ENCODE data around the gene PLPPR1. TPM values are rescaled to one million over a fixed set of nuclear protein-coding genes. Genes with fewer than 3 reads are reported as not detected.
"Not testable (repeated sequence)": the region's sequence is repeated elsewhere in the genome, so short reads cannot be mapped to it uniquely, and the experiment has no call there.

PLPPR1 gene
- total and polyA plus RNA-seq, 5 donors, result not detected

GRCh38 chr9:101026824-101027223, 1.7 kb upstream of the PLPPR1 start:
- 29% methylated on average over 4 of the region's 4 CpGs for WGBS
- no peak for DNase-seq
- Histone ChIP-seq H3K4me3 (ENCODE audit: low read length) (no peak overlapping the region), H3K27me3 (ENCODE audit: control insufficient read depth, insufficient read depth) (peaks cover 7% of the 10 kb centered on the region), H3K27ac (ENCODE audit: low read length) (no peak overlapping the region), H3K9me3 (ENCODE audit: control insufficient read depth, low read length) (no peaks in the 10 kb centered on the region), H3K4me1 (ENCODE audit: control insufficient read depth, insufficient read depth, low read length) (peaks cover 3% of the 10 kb centered on the region)
- intact Hi-C loops (cut with DNase I), result no loop called here
- no peak for ATAC-seq

DNA sequence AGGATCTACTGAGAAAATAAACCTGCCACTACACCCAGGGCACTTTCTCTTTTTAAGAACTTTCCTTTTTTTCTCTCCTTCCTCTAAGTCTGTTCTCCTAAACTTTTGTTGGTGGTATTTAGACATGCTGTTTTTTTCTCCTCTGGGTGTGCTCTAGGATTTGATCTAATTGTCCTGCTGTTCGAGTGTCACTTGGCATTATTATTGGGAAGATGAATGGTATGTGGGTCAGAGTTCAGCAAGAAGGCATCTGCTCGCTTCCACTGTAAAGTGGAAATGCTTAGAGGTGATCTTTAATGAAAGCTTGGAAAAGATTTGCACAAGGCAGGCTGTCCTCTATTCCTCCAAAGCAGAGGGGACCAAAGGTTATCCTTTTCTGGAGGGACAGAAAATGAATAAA, 1.3 kb upstream of the PLPPR1 start:
- H3K4me3 ChIP-seq (ENCODE audit: low read length), result no peak overlapping the region
- no peaks in the 10 kb centered on the region for H3K9me3 ChIP-seq (ENCODE audit: control insufficient read depth, low read length)
- H3K27me3 ChIP-seq (ENCODE audit: control insufficient read depth, insufficient read depth), result peaks cover 7% of the 10 kb centered on the region
- intact Hi-C loops (cut with DNase I), result no loop called here
- 33% methylated on average over 2 of the region's 2 CpGs for WGBS
- ATAC-seq, result no peak
- no peak for DNase-seq
- no peak overlapping the region for H3K27ac ChIP-seq (ENCODE audit: low read length)
- H3K4me1 ChIP-seq (ENCODE audit: control insufficient read depth, insufficient read depth, low read length), result peaks cover 3% of the 10 kb centered on the region

DNA sequence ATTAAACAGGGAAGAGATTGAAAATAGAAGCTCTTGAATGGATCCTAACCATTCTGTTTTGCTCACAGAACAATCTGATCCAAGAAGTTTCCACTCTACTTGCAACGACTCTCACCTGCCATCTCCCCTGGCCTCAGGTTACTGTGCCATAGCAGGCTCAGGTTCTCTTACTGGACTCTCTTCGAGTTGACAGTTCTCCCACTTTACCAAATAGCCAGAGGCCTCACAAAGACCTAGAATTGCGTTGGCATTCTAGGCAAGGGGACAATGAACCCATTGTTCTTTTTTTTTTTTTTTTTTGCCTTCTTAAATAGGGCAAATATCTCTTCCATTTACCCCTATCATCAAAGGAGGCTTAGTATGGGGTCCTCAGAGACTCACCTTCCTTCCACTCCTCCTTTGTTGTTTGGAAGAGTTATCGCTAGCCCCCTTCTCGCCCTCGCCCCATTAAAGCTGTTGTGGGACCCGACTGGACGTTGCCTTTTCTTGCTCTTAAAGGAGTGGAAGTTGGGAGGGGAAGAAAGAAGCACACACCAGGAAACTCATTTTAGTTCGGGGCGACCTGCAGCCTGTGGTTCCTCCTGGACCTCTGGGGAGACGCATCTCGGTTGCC, 688 bp upstream of the PLPPR1 start:
- 25% methylated on average over 12 of the region's 12 CpGs for WGBS
- intact Hi-C loops (cut with DNase I), result no loop called here
- Histone ChIP-seq H3K27ac (ENCODE audit: low read length) (no peak overlapping the region), H3K9me3 (ENCODE audit: control insufficient read depth, low read length) (no peaks in the 10 kb centered on the region), H3K4me3 (ENCODE audit: low read length) (peak overlapping the region; percentile 26), H3K4me1 (ENCODE audit: control insufficient read depth, insufficient read depth, low read length) (peaks cover 3% of the 10 kb centered on the region), H3K27me3 (ENCODE audit: control insufficient read depth, insufficient read depth) (peaks cover 3% of the 10 kb centered on the region)
- DNase-seq (no peak), ATAC-seq (no peak)

GRCh38 chr9:101029315-101030085, 973 bp downstream of the PLPPR1 start:
- ATAC-seq (no peak), DNase-seq (peak in 2 of 3 donors; percentile 21 to 29)
- Histone ChIP-seq H3K4me1 (ENCODE audit: control insufficient read depth, insufficient read depth, low read length) (peaks cover 3% of the 10 kb centered on the region), H3K9me3 (ENCODE audit: control insufficient read depth, low read length) (no peaks in the 10 kb centered on the region), H3K27ac (ENCODE audit: low read length) (no peak overlapping the region), H3K4me3 (ENCODE audit: low read length) (peak overlapping the region; percentile 26), H3K27me3 (ENCODE audit: control insufficient read depth, insufficient read depth) (peaks cover 3% of the 10 kb centered on the region)
- 2% methylated on average over 38 of the region's 38 CpGs for WGBS
- intact Hi-C loops (cut with DNase I), result no loop called here

GRCh38 chr9:101030086-101030391, 1.5 kb downstream of the PLPPR1 start:
- H3K27ac ChIP-seq (ENCODE audit: low read length), result no peak overlapping the region
- ATAC-seq (no peak), DNase-seq (no peak)
- no peak overlapping the region for H3K4me3 ChIP-seq (ENCODE audit: low read length)
- intact Hi-C loops (cut with DNase I), result no loop called here
- no peaks in the 10 kb centered on the region for H3K9me3 ChIP-seq (ENCODE audit: control insufficient read depth, low read length)
- 10% methylated on average over 8 of the region's 8 CpGs for WGBS
- H3K4me1 ChIP-seq (ENCODE audit: control insufficient read depth, insufficient read depth, low read length), result peaks cover 3% of the 10 kb centered on the region
- H3K27me3 ChIP-seq (ENCODE audit: control insufficient read depth, insufficient read depth), result peaks cover 3% of the 10 kb centered on the region

GRCh38 chr9:101032426-101032825, 3.9 kb downstream of the PLPPR1 start:
- intact Hi-C loops (cut with DNase I), result no loop called here
- H3K9me3 ChIP-seq (ENCODE audit: control insufficient read depth, low read length), result no peaks in the 10 kb centered on the region
- 59% methylated on average over 1 of the region's 1 CpG for WGBS
- no peak overlapping the region for H3K27ac ChIP-seq (ENCODE audit: low read length)
- DNase-seq (no peak), ATAC-seq (no peak)
- no peak overlapping the region for H3K4me3 ChIP-seq (ENCODE audit: low read length)
- H3K27me3 ChIP-seq (ENCODE audit: control insufficient read depth, insufficient read depth), result peaks cover 3% of the 10 kb centered on the region
- no peaks in the 10 kb centered on the region for H3K4me1 ChIP-seq (ENCODE audit: control insufficient read depth, insufficient read depth, low read length)

GRCh38 chr9:101034222-101034621, 5.7 kb downstream of the PLPPR1 start:
- no peaks in the 10 kb centered on the region for H3K4me1 ChIP-seq (ENCODE audit: control insufficient read depth, insufficient read depth, low read length)
- intact Hi-C loops (cut with DNase I), result no loop called here
- 42% methylated on average over 2 of the region's 2 CpGs for WGBS
- no peak overlapping the region for H3K4me3 ChIP-seq (ENCODE audit: low read length)
- peaks cover 3% of the 10 kb centered on the region for H3K27me3 ChIP-seq (ENCODE audit: control insufficient read depth, insufficient read depth)
- no peaks in the 10 kb centered on the region for H3K9me3 ChIP-seq (ENCODE audit: control insufficient read depth, low read length)
- DNase-seq (no peak), ATAC-seq (no peak)
- H3K27ac ChIP-seq (ENCODE audit: low read length), result no peak overlapping the region

- DNase-seq (no peak), ATAC-seq (no peak)
- Histone ChIP-seq H3K27me3 (ENCODE audit: control insufficient read depth, insufficient read depth) (peaks cover 3% of the 10 kb centered on the region), H3K27ac (ENCODE audit: low read length) (no peak overlapping the region), H3K4me1 (ENCODE audit: control insufficient read depth, insufficient read depth, low read length) (no peaks in the 10 kb centered on the region), H3K4me3 (ENCODE audit: low read length) (no peak overlapping the region), H3K9me3 (ENCODE audit: control insufficient read depth, low read length) (no peaks in the 10 kb centered on the region)
- WGBS, result 53% methylated on average over 4 of the region's 4 CpGs
- intact Hi-C loops (cut with DNase I), result no loop called here
These were observed 6.6 kb downstream of the PLPPR1 start for GRCh38 chr9:101035098-101035497.

- Histone ChIP-seq H3K4me1 (ENCODE audit: control insufficient read depth, insufficient read depth, low read length) (no peaks in the 10 kb centered on the region), H3K4me3 (ENCODE audit: low read length) (no peak overlapping the region), H3K27me3 (ENCODE audit: control insufficient read depth, insufficient read depth) (no peaks in the 10 kb centered on the region), H3K27ac (ENCODE audit: low read length) (no peak overlapping the region), H3K9me3 (ENCODE audit: control insufficient read depth, low read length) (no peaks in the 10 kb centered on the region)
- intact Hi-C loops (cut with DNase I), result no loop called here
- DNase-seq (no peak), ATAC-seq (no peak)
- 53% methylated on average over 3 of the region's 3 CpGs for WGBS
These were observed 8.9 kb downstream of the PLPPR1 start for GRCh38 chr9:101037430-101037829.

DNA sequence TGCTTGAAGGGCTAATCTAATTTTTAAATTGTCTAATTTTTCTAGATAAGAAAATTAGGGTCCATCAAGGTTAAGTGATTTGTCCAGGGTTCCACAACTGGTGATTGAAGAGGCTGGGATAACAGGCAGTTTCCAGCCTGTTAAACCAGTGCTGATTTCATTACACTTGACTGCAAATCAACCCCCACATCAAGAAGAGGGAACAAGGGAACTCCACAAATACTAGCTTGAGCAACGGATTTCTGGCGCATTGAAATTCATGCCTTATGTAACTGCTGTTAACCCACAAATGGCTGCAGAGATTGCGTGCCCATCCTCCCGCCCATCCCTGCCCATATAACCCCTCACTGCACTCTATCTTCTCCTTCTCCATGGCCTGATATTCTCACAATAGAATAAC, 10.0 kb downstream of the PLPPR1 start:
- intact Hi-C loops (cut with DNase I), result no loop called here
- H3K9me3 ChIP-seq (ENCODE audit: control insufficient read depth, low read length), result no peaks in the 10 kb centered on the region
- no peaks in the 10 kb centered on the region for H3K27me3 ChIP-seq (ENCODE audit: control insufficient read depth, insufficient read depth)
- no peak overlapping the region for H3K27ac ChIP-seq (ENCODE audit: low read length)
- H3K4me1 ChIP-seq (ENCODE audit: control insufficient read depth, insufficient read depth, low read length), result no peaks in the 10 kb centered on the region
- 72% methylated on average over 4 of the region's 4 CpGs for WGBS
- ATAC-seq, result no peak
- DNase-seq, result no peak
- H3K4me3 ChIP-seq (ENCODE audit: low read length), result no peak overlapping the region

- H3K9me3 ChIP-seq (ENCODE audit: control insufficient read depth, low read length); H3K27me3 ChIP-seq (ENCODE audit: control insufficient read depth, insufficient read depth); ATAC-seq; DNase-seq; H3K27ac ChIP-seq (ENCODE audit: low read length); H3K4me1 ChIP-seq (ENCODE audit: control insufficient read depth, insufficient read depth, low read length); intact Hi-C loops (cut with DNase I); H3K4me3 ChIP-seq (ENCODE audit: low read length): not testable (repeated sequence)
- 64% methylated on average over 7 of the region's 7 CpGs for WGBS
These were observed 11.1 kb downstream of the PLPPR1 start for GRCh38 chr9:101039581-101039980.

Data from right cardiac atrium (tissue), 5 donors.